HG02970 (cell line): ENCODE data around the gene TENT5C.

Experiments used
- ATAC-seq: cut with Tn5 transposase; IDR thresholded peaks from one replicate; pipeline ENCODE4 v1.9.1; 2021; ENCODE audit warnings: mild to moderate bottlenecking, moderate library complexity, moderate number of reproducible peaks; ENCODE audit not compliant: unreplicated experiment, low FRiP score

The TENT5C gene

GRCh38 chr1:117611894-117612483 lies 6.1 kb downstream of the TENT5C start:
- ATAC-seq: no peak

GRCh38 chr1:117612517-117613248 lies 6.8 kb downstream of the TENT5C start:
- ATAC-seq: no peak

- ATAC-seq: no peak
Measured at GRCh38 chr1:117613249-117613968, 7.6 kb downstream of the TENT5C start.

- no peak for ATAC-seq
Measured at GRCh38 chr1:117613969-117614729, 8.3 kb downstream of the TENT5C start.

- no peak for ATAC-seq
Measured at GRCh38 chr1:117615474-117615873, 9.6 kb downstream of the TENT5C start.

- no peak for ATAC-seq
Measured at GRCh38 chr1:117616356-117616755, 10.5 kb downstream of the TENT5C start.

- ATAC-seq: no peak
Measured at GRCh38 chr1:117616967-117617366, 11.1 kb downstream of the TENT5C start.

- no peak for ATAC-seq
Measured at GRCh38 chr1:117618450-117619122, 12.7 kb downstream of the TENT5C start.

GRCh38 chr1:117620440-117620839 lies 14.6 kb downstream of the TENT5C start:
- ATAC-seq: no peak

GRCh38 chr1:117621316-117621715 lies 15.5 kb downstream of the TENT5C start:
- no peak for ATAC-seq

- ATAC-seq: no peak
Measured at GRCh38 chr1:117622726-117623125, 16.9 kb downstream of the TENT5C start.

- ATAC-seq: no peak
Measured at GRCh38 chr1:117623141-117623540, 17.3 kb downstream of the TENT5C start.

GRCh38 chr1:117623698-117624097 lies 17.9 kb downstream of the TENT5C start:
- no peak for ATAC-seq

- no peak for ATAC-seq
Measured at GRCh38 chr1:117627546-117628130, 21.8 kb downstream of the TENT5C start.

- no peak for ATAC-seq
Measured at GRCh38 chr1:117628343-117628742, 22.5 kb downstream of the TENT5C start.

GRCh38 chr1:117629625-117630422 lies 24.0 kb downstream of the TENT5C start:
- ATAC-seq: no peak

GRCh38 chr1:117630423-117630998 lies 24.7 kb downstream of the TENT5C start:
- ATAC-seq: no peak

GRCh38 chr1:117631359-117632160 lies 25.7 kb downstream of the TENT5C start:
- ATAC-seq: no peak
